ENCODE measurements around the gene DYNLT2.

The DYNLT2 gene

DNA sequence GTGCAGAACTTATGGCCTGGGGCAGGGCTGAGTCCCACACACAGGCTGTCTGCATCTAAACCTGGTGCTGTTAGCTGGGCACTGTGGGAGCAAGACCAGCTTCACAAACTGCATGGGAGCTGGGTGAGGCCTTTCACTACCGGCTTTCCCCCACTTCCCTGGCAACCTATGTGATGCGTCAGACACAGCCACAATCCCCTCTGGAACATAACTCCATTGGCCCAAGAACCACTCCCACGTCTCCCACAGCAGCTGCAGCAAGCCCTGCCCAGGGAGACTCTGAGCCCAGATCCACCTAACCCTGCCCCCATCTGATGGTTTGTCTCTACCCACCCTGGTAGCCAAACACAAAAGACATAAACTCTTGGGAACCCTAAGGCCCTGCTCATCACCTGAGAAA lies 58.9 kb downstream of the DYNLT2 start:
- DNase-seq = no peak

DNA sequence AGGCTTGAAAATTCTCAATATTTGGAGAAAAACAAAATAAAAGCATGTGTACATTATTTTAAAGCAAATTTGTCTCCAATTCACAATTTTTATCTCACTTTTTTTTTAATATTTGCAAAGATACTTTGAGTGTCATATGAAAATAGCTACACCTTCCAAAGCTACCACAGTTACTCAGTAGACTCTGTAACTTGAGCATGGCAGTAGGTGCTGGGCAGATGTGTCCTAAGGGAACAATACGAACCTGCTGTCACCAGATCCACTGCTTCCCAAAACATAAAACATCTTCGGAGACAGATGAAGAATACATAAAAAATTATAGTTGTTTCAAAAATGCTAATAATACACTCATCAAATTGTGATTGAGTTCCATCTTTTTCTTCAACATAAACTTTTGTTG lies 60.1 kb downstream of the DYNLT2 start:
- no peak for DNase-seq
